Muscle of leg (tissue), 11 donors: Measurements from ENCODE around the gene TTF1. TPM values are rescaled to one million over a fixed set of nuclear protein-coding genes. Genes with fewer than 3 reads are reported as not detected.

Source experiments
- DNase-seq: peaks from one replicate; pipeline ENCODE4 v3.0.0; 2013
- H3K27ac ChIP-seq: one replicate; pipeline ENCODE4 v1.5.1; 2013; ENCODE audit warnings: mild to moderate bottlenecking, low read length, control low read depth
- H3K27me3 ChIP-seq: one replicate; pipeline ENCODE4 v1.6.1; 2013; ENCODE audit warnings: low read length; ENCODE audit not compliant: control insufficient read depth, insufficient read depth
- H3K36me3 ChIP-seq: one replicate; pipeline ENCODE4 v1.6.1; 2013; ENCODE audit warnings: low read length; ENCODE audit not compliant: control insufficient read depth, insufficient read depth
- H3K4me1 ChIP-seq: one replicate; pipeline ENCODE4 v1.6.1; 2013; ENCODE audit warnings: low read length; ENCODE audit not compliant: control insufficient read depth, insufficient read depth
- H3K4me3 ChIP-seq: one replicate; pipeline ENCODE4 v1.5.1; 2013; ENCODE audit warnings: low read length, control low read depth
- H3K9me3 ChIP-seq: replicated peaks from 2 replicates; pipeline ENCODE4 v1.6.1; 2013; ENCODE audit warnings: low read depth, low read length; ENCODE audit not compliant: control insufficient read depth
- WGBS: methylation state at CpG from one replicate; pipeline ENCODE4 v1.1.5; 2013; ENCODE audit warnings: missing lambda C conversion rate; ENCODE audit not compliant: insufficient coverage; 5-methylcytosine and 5-hydroxymethylcytosine counted together
- polyA plus RNA-seq, 8 donors: library from polyadenylated mRNA; unstranded; fragments of 120-200 nt; gene quantifications; one replicate each; pipeline versions ENCODE4 v1.2.1 to v1.2.3, GENCODE V29; 2013; ENCODE audit warnings: inconsistent platforms in 1 of 8, low replicate concordance in 1 of 8; ENCODE audit not compliant: insufficient read length in 8 of 8, insufficient read depth in 1 of 8
- total RNA-seq: library from RNA; stranded (reverse); fragments of 120-200 nt; gene quantifications from one replicate; pipeline ENCODE4 v1.2.4, GENCODE V29; 2013

Gene TTF1
- total and polyA plus RNA-seq, 9 donors: 9.6 to 12.0 (median 10.6) TPM

- Histone ChIP-seq H3K9me3 (no peaks in the 10 kb centered on the region), H3K4me1 (peaks cover 10% of the 10 kb centered on the region), H3K27ac (no peak overlapping the region), H3K36me3 (peaks cover 71% of the 10 kb centered on the region), H3K27me3 (no peaks in the 10 kb centered on the region), H3K4me3 (no peak overlapping the region)
- WGBS: 80% methylated on average over 1 of the region's 5 CpGs
- peak; percentile 16 for DNase-seq
These were observed 58.0 kb downstream of the TTF1 start for GRCh38 chr9:132348676-132349075.

- Histone ChIP-seq H3K27ac (no peak overlapping the region), H3K4me3 (no peak overlapping the region)
- no CpG with 5 or more reads among the region's 5 CpGs for WGBS
These were observed 60.5 kb downstream of the TTF1 start for GRCh38 chr9:132346177-132346576.

GRCh38 chr9:132341177-132341840 is 65.3 kb downstream of the TTF1 start:
- WGBS: 86% methylated on average over 4 of the region's 9 CpGs
- H3K4me1 ChIP-seq: no peaks in the 10 kb centered on the region
- H3K36me3 ChIP-seq: peaks cover 61% of the 10 kb centered on the region
- no peak for DNase-seq
- H3K9me3 ChIP-seq: no peaks in the 10 kb centered on the region
- H3K27me3 ChIP-seq: no peaks in the 10 kb centered on the region
- H3K27ac ChIP-seq: no peak overlapping the region
- H3K4me3 ChIP-seq: no peak overlapping the region

More at GRCh38 chr9:132346177-132346576, 60.5 kb downstream of the TTF1 start:
- Histone ChIP-seq H3K27me3 (no peaks in the 10 kb centered on the region), H3K9me3 (no peaks in the 10 kb centered on the region), H3K36me3 (peaks cover 63% of the 10 kb centered on the region), H3K4me1 (no peaks in the 10 kb centered on the region)
- no peak for DNase-seq

GRCh38 chr9:132334364-132334763 is 72.3 kb downstream of the TTF1 start:
- no CpG with 5 or more reads among the region's 3 CpGs for WGBS
- no peaks in the 10 kb centered on the region for H3K9me3 ChIP-seq
- peaks cover 58% of the 10 kb centered on the region for H3K36me3 ChIP-seq
- H3K27ac ChIP-seq: no peak overlapping the region
- H3K27me3 ChIP-seq: no peaks in the 10 kb centered on the region
- no peak for DNase-seq
- no peaks in the 10 kb centered on the region for H3K4me1 ChIP-seq
- no peak overlapping the region for H3K4me3 ChIP-seq

- Histone ChIP-seq H3K27me3 (no peaks in the 10 kb centered on the region), H3K9me3 (no peaks in the 10 kb centered on the region), H3K4me3 (no peak overlapping the region), H3K36me3 (peaks cover 52% of the 10 kb centered on the region), H3K27ac (no peak overlapping the region), H3K4me1 (no peaks in the 10 kb centered on the region)
- DNase-seq: no peak
- no CpG with 5 or more reads among the region's 1 CpG for WGBS
These were observed 73.1 kb downstream of the TTF1 start for GRCh38 chr9:132333556-132333955.

- Histone ChIP-seq H3K4me1 (peaks cover 2% of the 10 kb centered on the region), H3K27me3 (no peaks in the 10 kb centered on the region), H3K27ac (no peak overlapping the region), H3K9me3 (peaks cover 3% of the 10 kb centered on the region), H3K36me3 (peaks cover 54% of the 10 kb centered on the region), H3K4me3 (no peak overlapping the region)
- WGBS: no CpG with 5 or more reads among the region's 4 CpGs
- no peak for DNase-seq
These were observed 78.1 kb downstream of the TTF1 start for GRCh38 chr9:132328580-132328979.

GRCh38 chr9:132327537-132327936 is 79.1 kb downstream of the TTF1 start:
- DNase-seq: peak; percentile 41
- 90% methylated on average over 4 of the region's 6 CpGs for WGBS
- Histone ChIP-seq H3K4me3 (no peak overlapping the region), H3K9me3 (peaks cover 3% of the 10 kb centered on the region), H3K4me1 (peaks cover 2% of the 10 kb centered on the region), H3K27me3 (no peaks in the 10 kb centered on the region), H3K27ac (no peak overlapping the region), H3K36me3 (peaks cover 53% of the 10 kb centered on the region)

Other genes starting within 250 kb of the TTF1 start
- 0.58 TPM for gene NTNG2, start 244.8 kb downstream of the TTF1 start, total RNA-seq
- gene NTNG2, start 244.8 kb downstream of the TTF1 start, polyA plus RNA-seq: 1 to 10 TPM in 1 of 8 donors, under 1 TPM in 7; 0.23 to 1.3 (median 0.55) TPM
- gene SETX, start 51.9 kb downstream of the TTF1 start, total RNA-seq: 37.5 TPM
- gene SETX, start 51.9 kb downstream of the TTF1 start, polyA plus RNA-seq: 10 to 100 TPM; 24.4 to 35.2 (median 27.6) TPM
- not detected for gene CFAP77, start 3.4 kb upstream of the TTF1 start, total RNA-seq
- gene CFAP77, start 3.4 kb upstream of the TTF1 start, polyA plus RNA-seq: under 1 TPM in 3 of 8 donors, not detected in 5; 0.11 to 0.16 (median 0.12) TPM
- not detected for gene BARHL1, start 175.8 kb upstream of the TTF1 start, total RNA-seq
- not detected for gene BARHL1, start 175.8 kb upstream of the TTF1 start, polyA plus RNA-seq